GM12874 (cell line): ENCODE data around the gene BBS7.

Experiments
- CTCF ChIP-seq: IDR thresholded peaks from 2 replicates; pipeline ENCODE4 v1.5.1; 2011; ENCODE audit warnings: low read depth, mild to moderate bottlenecking, control low read depth, low read length, moderate library complexity; ENCODE audit not compliant: insufficient read depth

The BBS7 gene

GRCh38 chr4:121860121-121860520 is 10.2 kb downstream of the BBS7 start:
- no peak for TF ChIP-seq CTCF

- TF ChIP-seq CTCF, result no peak
Measured at GRCh38 chr4:121851354-121851753, 18.9 kb downstream of the BBS7 start.

- no peak for TF ChIP-seq CTCF
Measured at GRCh38 chr4:121846662-121847061, 23.6 kb downstream of the BBS7 start.

GRCh38 chr4:121842862-121843261 is 27.4 kb downstream of the BBS7 start:
- TF ChIP-seq CTCF, result no peak

- TF ChIP-seq CTCF, result no peak
Measured at GRCh38 chr4:121838136-121838535, 32.1 kb downstream of the BBS7 start.

- no peak for TF ChIP-seq CTCF
Measured at GRCh38 chr4:121829511-121829910, 40.8 kb downstream of the BBS7 start.

- no peak for TF ChIP-seq CTCF
Measured at GRCh38 chr4:121827853-121828252, 42.4 kb downstream of the BBS7 start.

- no peak for TF ChIP-seq CTCF
Measured at GRCh38 chr4:121824950-121825349, 45.3 kb downstream of the BBS7 start.
